GM23248 (cell line): ENCODE results near the gene FAM163A.

ENCODE experiments used
- EZH2 ChIP-seq: fragments of 200-600 bp; sonication (generic); IDR thresholded peaks from 2 replicates; pipeline ENCODE4 v1.6.1; 2018; ENCODE audit warnings: antibody characterized with exemption, mild to moderate bottlenecking; ENCODE audit not compliant: insufficient read depth, poor library complexity, severe bottlenecking
- EZH2phosphoT487 ChIP-seq: fragments of 200-600 bp; sonication (generic); IDR thresholded peaks from 2 replicates; pipeline ENCODE4 v1.6.1; 2018; ENCODE audit warnings: antibody characterized with exemption, moderate library complexity, mild to moderate bottlenecking, low read depth; ENCODE audit not compliant: insufficient read depth

GRCh38 chr1:179828554-179829110, 85.5 kb downstream of the FAM163A start:
- TF ChIP-seq EZH2phosphoT487 = no peak
- no peak for TF ChIP-seq EZH2
